GM12878 (cell line): ENCODE results near the gene CHCHD3.

Experiments
- EP300 ChIP-seq, 2 experiments: fragments of 150-350 bp in 1 of 2; IDR thresholded peaks; 2 replicates each; pipeline ENCODE4 v1.6.1; 2011 to 2012; ENCODE audit warnings: low read depth in 2 of 2, low read length in 2 of 2, borderline replicate concordance in 1 of 2, improper control_type of control experiment in 1 of 2, inconsistent platforms in 1 of 2; ENCODE audit not compliant: control insufficient read depth in 1 of 2
- TF ChIP-seq, protein P1 (sequence below): fragments of 450-650 bp; IDR thresholded peaks from 2 replicates; pipeline ENCODE4 v1.6.1; 2017; ENCODE audit warnings: mild to moderate bottlenecking

DNA sequence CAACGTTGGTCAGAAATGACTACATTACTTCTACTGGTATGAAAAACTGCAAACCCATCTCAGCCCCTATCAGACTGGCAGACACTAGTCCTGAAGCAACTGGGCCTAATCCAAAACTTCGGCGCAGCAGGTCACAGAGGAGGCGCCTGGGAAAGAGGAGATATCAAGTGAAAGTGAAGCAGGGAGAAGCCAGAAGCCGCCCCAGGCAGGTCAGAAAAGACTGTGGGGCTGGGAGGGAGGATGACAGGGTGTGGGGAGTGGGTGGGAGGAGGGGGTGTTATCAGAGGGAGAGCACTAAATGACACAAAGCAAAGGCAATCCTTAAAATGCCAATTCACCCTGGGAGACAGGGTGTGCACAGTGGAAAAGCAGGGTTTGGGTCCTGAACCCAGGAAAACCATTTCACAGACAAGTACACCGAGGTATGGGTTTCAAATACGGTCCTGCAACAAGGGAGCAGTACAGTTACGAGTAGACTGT lies 731 bp downstream of the CHCHD3 start:
- TF ChIP-seq, protein P1, sequence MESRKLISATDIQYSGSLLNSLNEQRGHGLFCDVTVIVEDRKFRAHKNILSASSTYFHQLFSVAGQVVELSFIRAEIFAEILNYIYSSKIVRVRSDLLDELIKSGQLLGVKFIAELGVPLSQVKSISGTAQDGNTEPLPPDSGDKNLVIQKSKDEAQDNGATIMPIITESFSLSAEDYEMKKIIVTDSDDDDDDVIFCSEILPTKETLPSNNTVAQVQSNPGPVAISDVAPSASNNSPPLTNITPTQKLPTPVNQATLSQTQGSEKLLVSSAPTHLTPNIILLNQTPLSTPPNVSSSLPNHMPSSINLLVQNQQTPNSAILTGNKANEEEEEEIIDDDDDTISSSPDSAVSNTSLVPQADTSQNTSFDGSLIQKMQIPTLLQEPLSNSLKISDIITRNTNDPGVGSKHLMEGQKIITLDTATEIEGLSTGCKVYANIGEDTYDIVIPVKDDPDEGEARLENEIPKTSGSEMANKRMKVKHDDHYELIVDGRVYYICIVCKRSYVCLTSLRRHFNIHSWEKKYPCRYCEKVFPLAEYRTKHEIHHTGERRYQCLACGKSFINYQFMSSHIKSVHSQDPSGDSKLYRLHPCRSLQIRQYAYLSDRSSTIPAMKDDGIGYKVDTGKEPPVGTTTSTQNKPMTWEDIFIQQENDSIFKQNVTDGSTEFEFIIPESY: no peak
- TF ChIP-seq EP300 (IDR thresholded peaks at IDR 0.05; ENCODE audit: borderline replicate concordance in 1 of 2, control insufficient read depth in 1 of 2, low read depth in 2 of 2, low read length in 2 of 2): no peak
